ENCODE results near the gene SPACA5B. TPM values are rescaled to one million over a fixed set of nuclear protein-coding genes. Genes with fewer than 3 reads are reported as not detected.
"Not testable (repeated sequence)": the region's sequence is repeated elsewhere in the genome, so short reads cannot be mapped to it uniquely, and the experiment has no call there.

The SPACA5B gene
- polyA plus RNA-seq, 2 donors: not detected

- 81 to 85% methylated on average over 4 of the region's 4 CpGs for WGBS, 2 donors
- no peaks in the 10 kb centered on the region for H3K36me3 ChIP-seq (ENCODE audit: control insufficient read depth in 2 of 2, insufficient read depth in 2 of 2, low read length in 1 of 2)
- no peaks in the 10 kb centered on the region for H3K9me3 ChIP-seq (ENCODE audit: control insufficient read depth in 2 of 2, insufficient read depth in 1 of 2, low read depth in 1 of 2, low read length in 1 of 2)
- no peak overlapping the region for H3K4me3 ChIP-seq (ENCODE audit: low read depth in 1 of 2, low read length in 2 of 2)
- H3K4me1 ChIP-seq (ENCODE audit: control insufficient read depth in 2 of 2, insufficient read depth in 2 of 2, low read length in 1 of 2): no peaks in the 10 kb centered on the region
- H3K27ac ChIP-seq (ENCODE audit: low read depth in 2 of 2, low read length in 1 of 2): no peak overlapping the region
- H3K27me3 ChIP-seq (ENCODE audit: control insufficient read depth in 1 of 2, insufficient read depth in 2 of 2, low read length in 2 of 2): no peaks in the 10 kb centered on the region
Measured at GRCh38 chrX:48180811-48181210, 50.4 kb downstream of the SPACA5B start.

- not testable (repeated sequence) for H3K36me3 ChIP-seq (ENCODE audit: control insufficient read depth in 2 of 2, insufficient read depth in 2 of 2, low read length in 1 of 2); H3K27ac ChIP-seq (ENCODE audit: low read depth in 2 of 2, low read length in 1 of 2); H3K4me1 ChIP-seq (ENCODE audit: control insufficient read depth in 2 of 2, insufficient read depth in 2 of 2, low read length in 1 of 2); H3K4me3 ChIP-seq (ENCODE audit: low read depth in 1 of 2, low read length in 2 of 2); H3K9me3 ChIP-seq (ENCODE audit: control insufficient read depth in 2 of 2, insufficient read depth in 1 of 2, low read depth in 1 of 2, low read length in 1 of 2); H3K27me3 ChIP-seq (ENCODE audit: control insufficient read depth in 1 of 2, insufficient read depth in 2 of 2, low read length in 2 of 2)
- 57% methylated on average over 5 of the region's 5 CpGs for WGBS, 2 donors
Measured at GRCh38 chrX:48181882-48182281, 51.5 kb downstream of the SPACA5B start.

Other genes starting within 250 kb of the SPACA5B start
- 1 to 10 TPM; 1.4 to 2.1 TPM for gene ZNF182, start 126.6 kb upstream of the SPACA5B start, polyA plus RNA-seq
- not detected for gene SPACA5, start 123.6 kb upstream of the SPACA5B start, polyA plus RNA-seq
- 1 to 10 TPM; 1.1 to 1.5 TPM for gene ZNF630, start 59.0 kb upstream of the SPACA5B start, polyA plus RNA-seq
- gene SSX5, start 66.2 kb downstream of the SPACA5B start, polyA plus RNA-seq: not detected
- not detected for gene SSX1, start 124.8 kb downstream of the SPACA5B start, polyA plus RNA-seq
- not detected for gene SSX3, start 226.1 kb downstream of the SPACA5B start, polyA plus RNA-seq